NCI-H2107 treated with DMSO at 0.1 percent for 48 hours (cell line): ENCODE results near the gene PLAAT2.
"Not testable (repeated sequence)": the region's sequence is repeated elsewhere in the genome, so short reads cannot be mapped to it uniquely, and the experiment has no call there.

Source experiments
- DNase-seq: peaks from one replicate; lab custom pipeline; 2025; ENCODE audit not compliant: unreplicated experiment; lab: John Stamatoyannopoulos, UW

Gene PLAAT2

DNA sequence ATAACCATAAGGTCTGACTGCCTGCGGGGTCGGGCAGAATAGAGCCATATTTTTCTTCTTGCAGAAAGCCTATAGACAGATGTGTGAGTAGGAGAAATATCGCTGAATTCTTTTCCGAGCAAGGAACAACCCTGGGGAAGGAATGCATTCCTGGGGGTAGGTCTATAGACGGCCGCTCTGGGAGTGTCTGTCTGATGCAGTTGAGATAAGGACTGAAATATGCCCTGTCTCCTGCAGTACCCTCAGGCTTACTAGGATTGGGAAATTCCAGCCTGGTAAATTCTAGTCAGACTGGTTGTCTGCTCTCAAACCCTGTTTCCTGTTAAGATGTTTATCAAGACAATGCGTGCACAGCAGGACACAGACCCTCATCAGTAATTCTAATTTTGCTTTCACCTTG lies 18.0 kb upstream of the PLAAT2 start:
- not testable (repeated sequence) for DNase-seq

DNA sequence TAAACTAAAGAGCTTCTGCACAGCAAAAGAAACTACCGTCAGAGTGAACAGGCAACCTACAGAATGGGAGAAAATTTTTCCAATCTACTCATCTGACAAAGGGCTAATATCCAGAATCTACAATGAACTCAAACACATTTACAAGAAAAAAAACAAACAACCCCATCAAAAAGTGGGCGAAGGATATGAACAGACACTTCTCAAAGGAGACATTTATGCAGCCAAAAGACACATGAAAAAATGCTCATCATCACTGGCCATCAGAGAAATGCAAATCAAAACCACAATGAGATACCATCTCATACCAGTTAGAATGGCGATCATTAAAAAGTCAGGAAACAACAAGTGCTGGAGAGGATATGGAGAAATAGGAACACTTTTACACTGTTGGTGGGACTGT lies 15.7 kb upstream of the PLAAT2 start:
- not testable (repeated sequence) for DNase-seq

DNA sequence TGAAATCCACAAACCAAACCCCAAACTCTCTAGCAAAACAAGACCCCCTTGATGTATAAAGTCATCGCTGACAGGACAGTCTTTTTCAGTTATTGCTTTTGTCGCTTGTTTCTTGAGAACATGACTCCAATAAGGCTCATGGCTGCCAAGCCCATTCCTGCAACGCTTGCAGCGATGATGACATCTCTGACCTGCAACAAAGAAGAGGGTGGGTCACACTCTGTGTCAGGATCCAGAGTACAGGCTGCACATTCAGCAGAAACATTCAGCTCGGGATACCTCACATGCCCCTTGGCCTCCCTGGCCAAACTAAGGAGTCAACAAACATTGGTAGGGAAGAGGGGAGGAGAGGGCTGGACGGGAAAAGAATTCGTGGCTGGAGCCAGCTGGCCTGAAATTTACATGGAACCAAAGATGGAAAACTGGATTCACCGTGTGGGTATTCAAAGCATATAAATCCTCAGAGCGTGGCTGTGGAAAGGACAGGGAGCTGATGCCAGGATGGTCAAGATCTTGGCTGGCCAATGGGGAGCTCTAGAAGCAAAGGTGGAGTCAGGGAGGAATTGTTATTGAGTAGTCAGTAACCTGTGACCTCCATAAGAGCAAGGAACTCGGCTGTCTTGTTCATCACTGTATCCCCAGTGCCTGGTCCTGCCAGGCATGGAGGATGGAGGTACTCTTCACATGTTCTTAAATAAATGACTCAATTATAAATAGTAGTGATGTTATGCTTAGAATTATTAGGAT lies 11.8 kb upstream of the PLAAT2 start:
- no peak for DNase-seq

DNA sequence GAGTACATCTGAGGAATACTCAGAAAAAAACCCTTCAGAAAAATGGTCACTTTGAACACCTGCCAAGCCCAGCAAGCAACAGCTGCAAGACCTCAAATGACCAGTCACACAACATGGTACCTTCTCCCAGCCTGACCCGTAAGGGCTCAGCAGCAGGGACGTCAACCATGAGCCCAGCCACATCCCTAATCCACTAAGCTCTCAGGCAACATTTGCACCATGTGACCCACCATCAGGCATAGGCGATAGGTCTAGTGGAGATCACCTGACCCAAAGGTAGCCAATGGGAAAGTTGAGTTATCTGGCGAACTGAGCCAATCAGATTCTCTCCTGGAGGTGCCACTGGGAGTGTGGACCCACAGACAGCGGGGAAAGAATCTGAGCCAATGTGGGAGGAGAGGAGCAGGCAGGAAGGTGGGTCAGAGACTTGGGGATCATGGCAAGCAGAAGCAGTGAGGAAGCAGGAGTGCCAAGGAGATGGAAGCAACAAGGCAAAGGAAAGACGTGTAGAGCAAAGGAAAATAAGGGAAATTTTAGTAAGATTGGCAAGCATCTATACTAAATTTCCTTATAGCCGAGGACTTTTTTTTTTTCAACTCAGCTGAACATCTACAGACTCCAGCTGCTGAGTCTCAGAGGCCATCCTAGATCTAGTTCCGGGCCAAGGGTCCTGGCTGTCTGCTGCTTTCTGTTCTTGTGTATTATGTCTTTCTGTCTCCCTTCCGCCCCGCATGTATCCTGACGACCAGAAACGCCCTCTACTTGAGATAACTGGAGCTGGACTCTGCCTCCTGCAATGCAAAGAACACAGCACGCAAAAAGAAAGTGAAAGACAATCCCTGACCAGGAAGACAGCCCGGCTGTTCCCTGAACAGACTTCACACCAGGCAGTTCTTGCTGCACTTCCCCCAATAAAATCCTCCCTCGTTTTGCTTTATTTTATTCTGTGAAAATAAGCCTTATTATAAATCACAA lies 11.0 kb upstream of the PLAAT2 start:
- peak; percentile 17 for DNase-seq

DNA sequence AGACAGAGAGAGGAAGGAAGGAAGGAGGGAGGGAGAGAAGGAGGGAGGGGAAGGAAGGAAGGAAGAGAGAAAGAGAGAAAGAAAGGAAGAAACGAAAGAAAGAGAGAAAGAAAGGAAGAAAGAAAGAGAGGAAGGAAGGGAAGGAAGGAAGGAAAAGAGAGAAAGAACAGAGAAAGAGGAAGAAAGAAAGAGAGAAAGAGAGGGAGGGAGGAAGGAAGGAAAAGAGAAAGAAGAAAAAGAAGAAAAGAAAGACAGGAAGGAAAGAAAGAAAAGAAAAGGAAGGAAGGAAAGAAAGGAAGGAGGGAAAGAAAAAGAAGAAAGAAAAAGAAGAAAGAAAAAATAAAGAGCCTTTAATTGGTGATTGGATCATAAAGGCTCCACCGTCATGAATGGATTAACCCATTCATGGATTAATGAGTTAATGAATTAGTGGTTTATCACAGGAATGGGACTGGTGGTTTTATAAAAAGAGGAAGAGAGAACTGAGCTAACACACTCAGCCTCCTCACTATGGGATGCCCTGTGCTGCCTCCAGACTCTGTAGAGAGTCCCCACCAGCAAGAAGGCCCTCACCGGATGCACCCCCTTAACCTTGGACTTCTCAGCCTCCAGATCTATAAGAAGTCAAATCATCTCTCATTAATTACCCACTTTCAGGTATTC lies 9.0 kb upstream of the PLAAT2 start:
- no peak for DNase-seq

DNA sequence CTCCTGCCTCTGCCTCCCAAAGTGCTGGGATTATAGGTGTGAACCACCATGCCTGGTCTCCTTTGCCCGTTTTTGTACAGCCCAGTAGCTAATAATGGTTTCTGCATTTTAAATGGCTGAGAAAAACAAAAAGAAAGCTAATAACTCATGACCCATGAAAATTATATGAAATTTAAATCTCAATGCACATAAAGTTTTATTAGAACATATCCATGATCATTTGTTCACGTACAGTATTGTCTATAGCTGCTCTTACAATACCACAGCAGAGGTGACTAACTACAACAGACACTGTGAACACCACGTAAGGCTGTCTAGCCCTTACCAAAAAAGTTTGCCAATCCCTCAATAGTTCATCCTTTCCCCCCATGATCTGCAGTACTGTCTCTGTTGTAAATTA lies 6.4 kb upstream of the PLAAT2 start:
- no peak for DNase-seq

DNA sequence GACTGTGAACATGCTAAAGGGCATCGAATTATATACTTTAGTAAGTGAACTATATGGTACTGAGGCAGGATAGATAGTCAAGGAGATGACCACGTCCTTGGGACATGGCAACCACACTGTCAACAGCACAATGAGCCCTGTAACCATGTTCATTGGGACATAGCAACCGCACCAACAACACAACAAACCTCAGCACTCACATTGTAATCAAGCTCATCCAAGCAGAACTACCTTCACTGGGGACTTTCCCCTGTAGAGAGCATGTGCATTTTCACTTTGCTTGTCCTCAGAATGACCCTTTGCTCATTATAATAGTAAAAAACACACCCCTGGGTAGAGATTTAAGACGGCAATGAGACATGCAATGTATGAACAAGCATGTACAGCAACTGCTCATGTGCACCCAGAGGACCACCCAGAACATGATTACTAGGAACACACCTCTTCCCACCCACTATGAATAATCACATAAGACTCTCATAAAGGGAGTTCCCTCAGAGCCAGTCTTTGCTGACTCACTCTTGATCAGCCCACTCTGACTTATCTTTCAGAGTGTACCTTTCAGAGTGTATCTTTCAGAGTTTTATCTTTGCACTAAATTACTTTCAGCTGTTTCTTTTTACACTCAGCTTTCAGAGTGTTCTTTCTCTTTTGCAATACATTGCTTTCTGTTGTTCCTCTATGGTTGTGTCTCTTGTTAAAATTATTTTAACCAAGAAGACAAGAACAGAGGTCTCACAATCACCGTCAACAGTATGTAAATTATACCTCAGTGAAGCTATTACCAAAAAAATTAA lies 4.1 kb upstream of the PLAAT2 start:
- DNase-seq, result peak; percentile 39

DNA sequence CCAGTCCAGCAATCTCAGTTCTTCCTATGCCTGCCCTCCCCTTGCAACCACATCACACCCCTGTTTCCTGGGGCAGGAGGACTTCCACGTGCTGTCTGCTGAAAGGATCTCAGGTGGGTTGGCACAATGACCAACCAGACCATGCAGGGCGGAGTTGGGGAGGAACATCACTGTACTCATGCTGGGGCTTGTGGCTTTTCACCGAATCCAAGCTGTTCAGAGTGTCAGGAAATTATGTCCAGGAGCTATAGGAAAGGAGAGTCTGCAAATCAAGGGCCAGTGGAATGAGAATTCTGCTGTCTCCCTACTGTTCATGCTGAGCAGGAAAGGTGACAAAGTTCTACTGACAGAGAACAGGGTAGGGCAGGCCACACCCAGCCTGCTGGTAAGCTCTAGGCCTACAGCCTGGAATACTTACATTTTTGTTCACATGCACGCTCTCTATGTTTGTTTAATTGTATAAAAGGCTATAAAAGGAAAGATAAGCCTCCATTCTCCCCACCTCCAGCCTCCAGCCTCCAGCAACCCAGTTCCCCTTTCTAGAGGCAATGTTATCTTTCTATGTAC lies 1.7 kb upstream of the PLAAT2 start:
- no peak for DNase-seq

DNA sequence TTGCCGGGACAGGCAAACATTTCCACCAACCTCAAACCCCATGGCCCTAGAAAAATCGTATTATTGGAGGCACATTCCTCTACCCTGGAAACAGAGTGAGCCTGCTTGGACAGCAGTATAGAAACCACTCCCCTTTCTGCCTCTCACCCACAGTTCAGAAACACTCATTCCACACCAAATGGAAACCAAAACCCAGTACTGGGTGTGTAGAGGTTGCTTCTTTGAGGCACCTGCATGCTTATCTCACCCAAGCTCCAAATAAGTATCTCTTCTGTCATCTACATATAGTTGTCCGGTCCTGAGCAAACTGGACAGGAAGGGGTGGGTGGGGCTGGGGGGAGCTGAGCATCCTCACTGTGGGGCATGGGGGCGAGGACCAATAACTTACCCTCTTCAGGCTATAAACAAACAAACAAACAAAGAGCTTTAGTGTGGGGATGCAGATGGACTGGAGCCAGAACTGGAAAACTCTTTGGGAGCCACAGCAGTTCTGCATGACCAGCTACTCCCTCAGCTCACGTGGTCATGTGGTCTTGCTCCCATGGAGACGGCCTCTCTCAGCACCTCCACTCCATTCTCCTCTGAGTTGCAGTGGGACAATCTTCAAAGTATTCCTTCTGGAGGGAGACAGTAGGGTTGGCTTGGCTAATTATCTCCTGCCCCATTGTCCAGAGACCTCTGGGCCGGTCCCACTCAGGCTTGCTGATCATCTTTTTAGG lies 1.0 kb upstream of the PLAAT2 start:
- peak; percentile 37 for DNase-seq

DNA sequence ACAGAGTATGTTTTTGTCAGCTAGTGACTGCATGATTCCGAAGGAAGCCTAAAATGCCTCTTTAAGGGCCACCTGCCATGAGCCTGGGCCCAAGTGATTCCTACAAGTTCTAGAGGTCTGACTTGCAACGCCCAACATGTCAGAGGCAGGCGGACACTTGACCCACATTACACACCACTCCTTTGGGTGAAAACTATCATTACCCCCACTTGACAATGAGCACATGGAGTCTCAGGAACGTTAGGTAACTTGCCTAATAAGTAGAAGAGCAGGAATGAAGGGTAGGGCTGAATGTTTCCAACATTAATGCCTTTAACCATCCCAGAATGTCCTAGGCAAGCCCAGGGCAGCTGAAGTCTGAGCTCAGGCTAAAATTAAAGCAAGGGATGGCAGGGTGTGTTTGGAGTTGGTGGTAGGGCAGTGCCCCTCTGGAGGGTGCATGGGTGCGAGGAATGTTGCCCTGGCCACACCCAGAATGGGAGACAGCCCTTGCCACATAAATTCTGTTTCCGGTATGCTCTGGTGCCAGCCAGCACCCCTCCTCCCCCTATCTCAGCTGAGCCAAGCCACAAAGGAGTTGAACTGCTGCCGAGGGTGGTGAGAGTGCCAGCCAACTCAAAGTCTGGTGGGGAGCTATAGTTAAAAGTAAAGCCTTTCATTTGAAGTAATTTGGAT lies 2.5 kb downstream of the PLAAT2 start:
- DNase-seq, result no peak

DNA sequence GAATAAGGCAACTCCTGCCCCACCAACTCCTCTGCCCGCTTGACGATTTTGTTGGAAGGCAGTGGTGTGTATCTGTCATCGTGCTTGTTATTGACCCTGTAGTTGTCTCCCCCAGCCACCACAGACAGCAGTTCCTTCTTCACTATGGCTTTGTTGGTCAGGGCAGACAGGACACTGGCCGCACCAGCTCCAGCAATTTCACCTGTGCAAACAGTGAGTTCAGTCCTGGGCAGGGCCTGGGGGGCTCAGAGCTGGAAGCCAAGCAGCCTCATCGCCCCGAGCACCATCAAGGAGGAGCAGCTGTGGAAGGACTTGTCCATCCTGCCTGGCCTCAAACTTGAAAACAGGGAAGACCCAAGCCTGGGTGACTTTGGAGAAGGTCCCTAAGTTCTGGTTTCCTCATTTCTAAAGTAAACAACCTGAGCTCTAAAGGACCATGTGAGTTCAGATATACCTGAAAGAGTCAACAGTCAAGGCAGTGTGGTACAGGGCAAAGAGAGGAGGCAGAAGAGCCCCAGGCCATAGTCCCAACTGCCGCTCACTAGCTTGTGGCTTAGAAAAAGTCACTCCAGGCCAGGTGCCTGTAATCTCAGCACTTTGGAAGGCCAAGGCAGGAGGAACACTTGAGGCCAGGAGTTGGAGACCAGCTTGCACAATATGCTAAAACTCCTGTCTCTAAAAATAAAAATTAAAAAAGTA lies 4.6 kb downstream of the PLAAT2 start:
- DNase-seq, result no peak

DNA sequence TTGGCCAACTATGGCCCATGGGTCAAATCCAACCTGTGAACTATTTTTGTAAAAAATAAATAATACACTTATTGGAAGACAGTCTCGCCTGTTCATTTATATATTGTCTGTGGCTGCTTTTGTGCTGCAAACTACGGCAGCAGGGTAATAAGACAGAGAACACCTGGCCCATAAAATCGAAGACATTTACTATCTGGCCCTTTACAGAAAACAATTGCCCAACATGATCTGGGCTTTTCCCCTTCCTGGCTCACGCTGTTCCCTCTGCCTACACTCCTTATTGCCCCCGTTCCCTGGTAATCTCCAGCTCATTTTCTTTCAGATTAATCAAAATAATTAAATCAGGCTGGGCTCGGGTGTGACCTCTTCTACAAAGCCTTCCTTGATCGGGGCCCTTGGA lies 5.6 kb downstream of the PLAAT2 start:
- DNase-seq, result no peak

DNA sequence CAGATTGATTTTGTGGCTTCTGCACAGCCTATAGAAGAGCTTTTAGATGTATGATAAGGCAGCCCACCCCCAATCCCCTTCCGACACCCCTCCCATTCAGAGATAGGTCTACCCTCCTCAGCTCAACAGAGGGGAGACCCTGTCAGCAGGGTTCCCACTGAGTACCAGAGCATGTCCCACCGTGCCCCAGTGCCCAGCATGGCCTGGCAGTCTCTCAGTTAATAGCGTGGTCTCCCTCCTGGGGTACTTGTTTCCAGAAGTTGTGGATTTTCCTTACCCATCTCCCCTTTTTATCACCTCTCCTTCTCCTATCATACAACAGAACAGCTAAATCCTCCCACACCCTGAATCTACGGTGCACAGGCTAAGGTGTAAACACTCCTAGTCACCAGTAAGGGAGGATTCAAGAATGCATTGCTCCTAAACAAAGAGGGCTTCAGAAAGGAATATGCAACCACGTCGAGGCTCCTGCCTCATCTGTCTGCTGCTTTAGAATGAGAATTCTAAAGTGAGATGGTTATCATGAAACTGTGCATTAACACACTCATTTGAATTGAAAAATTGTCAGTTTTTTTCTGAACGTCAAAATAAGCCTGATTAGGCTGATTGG lies 6.7 kb downstream of the PLAAT2 start:
- DNase-seq, result no peak

DNA sequence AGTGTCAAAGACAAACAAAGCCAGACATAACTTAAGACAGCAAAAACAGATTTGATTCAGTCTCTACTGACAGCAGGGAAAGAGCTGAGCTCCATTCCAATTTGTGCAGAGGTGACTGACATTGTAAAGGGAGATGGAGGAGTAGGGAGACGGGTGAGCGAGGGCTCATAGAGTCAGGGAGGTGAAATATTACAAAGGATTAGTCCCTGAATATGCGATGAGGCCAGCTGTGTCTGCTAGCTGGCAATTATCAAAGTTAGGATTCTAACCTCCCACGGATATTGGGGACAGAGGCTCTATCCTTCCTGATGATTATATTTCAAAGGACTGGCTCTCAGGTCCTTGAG lies 8.3 kb downstream of the PLAAT2 start:
- DNase-seq, result no peak

DNA sequence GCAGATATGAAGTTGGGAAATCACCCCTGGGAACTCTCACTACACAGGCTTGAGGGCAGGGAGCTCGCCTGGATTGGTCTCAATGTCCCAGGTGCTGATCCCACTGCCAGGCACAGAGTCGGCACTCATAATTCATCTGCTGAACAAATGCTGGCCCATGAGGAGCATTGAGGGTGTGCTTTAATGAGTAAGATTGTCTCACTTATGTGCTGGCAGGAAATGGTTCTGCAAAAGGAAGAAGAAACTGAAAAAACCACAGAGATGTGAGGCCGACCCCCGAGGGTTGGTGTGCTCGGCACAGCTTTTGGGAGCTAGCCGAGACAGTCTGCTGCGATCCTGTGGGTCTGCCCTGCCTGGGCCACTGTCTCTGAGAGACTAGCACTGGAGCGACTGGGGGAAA lies 9.4 kb downstream of the PLAAT2 start:
- no peak for DNase-seq

DNA sequence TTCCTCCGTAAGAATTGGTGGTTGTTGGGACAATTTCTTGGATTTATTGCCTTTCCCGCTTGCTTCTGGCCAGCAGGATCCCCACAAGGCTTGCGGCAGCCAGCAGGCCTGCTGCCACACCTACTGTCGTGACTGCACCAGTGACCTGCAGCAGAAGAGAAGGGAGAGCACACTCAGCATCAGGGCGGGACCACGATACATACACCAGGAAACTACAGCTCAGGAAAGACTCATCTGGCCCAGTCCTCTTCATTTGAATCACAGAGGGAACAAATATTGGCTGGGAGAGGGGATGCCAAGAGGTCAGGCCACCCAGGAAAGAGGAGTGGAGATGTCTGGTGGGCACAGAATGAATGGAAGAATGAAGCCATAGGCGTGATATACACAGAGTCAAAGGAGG lies 10.3 kb downstream of the PLAAT2 start:
- DNase-seq, result no peak

DNA sequence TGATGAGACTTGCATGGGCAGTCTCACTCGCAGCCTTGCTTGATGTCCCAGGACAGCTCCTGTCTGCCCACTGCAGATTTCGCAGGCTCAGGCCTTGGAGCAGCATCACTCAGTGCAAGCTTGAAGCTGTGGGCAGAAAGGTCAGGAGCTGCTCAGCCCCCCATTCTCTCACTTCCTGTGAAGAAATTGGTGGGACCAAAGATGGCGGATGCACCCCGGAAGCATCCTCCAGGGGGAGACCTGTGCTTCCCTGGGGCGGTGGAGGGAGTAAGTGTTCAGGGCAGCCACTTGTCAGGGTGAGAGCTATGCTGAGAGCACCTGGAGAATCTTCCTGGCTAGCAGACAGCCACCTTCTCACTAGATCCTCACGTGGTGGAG lies 11.3 kb downstream of the PLAAT2 start:
- no peak for DNase-seq

DNA sequence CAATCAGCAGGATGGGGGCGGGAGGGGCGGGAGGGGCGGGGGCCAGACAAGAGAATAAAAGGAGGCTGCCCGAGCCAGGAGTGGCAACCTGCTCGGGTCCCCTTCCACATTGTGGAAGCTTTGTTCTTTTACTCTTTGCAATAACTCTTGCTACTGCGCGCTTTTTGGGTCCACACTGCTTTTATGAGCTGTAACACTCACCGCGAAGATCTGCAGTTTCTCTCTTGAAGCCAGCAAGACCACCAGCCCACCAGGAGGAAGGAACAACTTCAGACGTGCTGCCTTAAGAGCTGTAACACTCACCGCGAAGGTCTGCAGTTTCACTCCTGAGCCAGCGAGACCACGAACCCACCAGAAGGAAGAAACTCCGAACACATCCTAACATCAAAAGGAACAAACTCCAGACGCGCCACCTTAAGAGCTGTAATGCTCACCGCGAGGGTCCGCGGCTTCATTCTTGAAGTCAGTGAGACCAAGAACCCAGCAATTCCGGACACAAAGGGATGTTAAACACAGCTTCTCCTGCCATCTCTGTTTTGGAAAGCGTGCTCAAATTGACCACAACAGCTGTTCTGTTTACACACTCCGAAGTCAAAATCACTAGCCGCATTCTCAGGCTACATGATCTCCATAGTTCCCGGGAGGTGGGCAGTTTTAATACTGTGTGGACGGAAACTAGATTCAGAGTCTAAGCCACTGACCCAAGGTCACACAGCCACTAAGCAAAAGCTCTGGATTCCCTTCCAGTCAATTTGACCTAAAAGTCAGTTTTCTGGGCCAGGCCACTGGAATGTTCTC lies 11.9 kb downstream of the PLAAT2 start:
- no peak for DNase-seq
